GM19467 (cell line): ENCODE results near the gene TMCO4.

ENCODE experiments used
- ATAC-seq: cut with Tn5 transposase; IDR thresholded peaks from one replicate; pipeline ENCODE4 v1.9.1; 2021; ENCODE audit warnings: mild to moderate bottlenecking, moderate library complexity; ENCODE audit not compliant: unreplicated experiment

The TMCO4 gene

DNA sequence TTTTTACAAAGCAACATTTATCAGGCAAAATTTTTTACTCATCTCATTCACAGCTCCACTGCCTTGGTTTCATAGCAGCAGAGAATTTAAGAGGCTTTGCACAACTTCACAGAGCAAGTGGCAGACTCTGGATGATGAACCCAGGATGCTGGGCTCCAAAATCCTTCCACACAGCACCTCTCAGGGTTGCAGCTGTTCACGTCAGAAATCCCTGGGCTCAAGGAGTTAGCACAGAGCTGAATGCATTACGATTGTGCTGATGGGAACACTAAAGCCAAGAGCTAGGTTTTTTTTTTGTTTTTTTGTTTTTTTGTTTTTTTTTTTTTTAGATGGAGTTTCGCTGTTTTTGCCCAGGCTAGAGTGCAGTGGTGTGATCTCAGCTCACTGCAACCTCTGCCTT is 137.4 kb downstream of the TMCO4 start:
- ATAC-seq, result no peak

DNA sequence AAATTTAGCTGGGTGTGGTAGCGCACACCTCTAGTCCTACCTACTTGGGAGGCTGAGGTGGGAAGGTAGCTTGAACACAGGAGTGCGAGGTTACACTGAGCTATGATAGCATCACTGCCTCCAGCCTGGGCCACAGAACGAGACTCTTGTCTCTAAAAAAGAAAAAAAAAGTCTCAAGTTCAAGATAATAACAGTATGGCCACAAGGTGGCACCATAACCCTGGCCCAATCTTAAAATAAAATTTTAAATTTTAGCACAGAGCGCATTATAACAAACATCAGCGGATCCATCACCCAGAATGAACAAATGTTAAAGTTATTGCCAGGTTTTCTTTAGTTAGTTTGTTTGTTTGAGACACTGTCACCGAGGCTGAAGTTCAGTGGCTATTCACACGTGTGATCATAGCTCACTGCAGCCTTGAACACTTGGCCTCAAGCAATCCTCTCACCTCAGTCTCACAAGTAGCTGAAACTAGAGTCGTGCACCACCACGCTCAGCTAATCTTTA is 137.9 kb downstream of the TMCO4 start:
- ATAC-seq, result no peak

DNA sequence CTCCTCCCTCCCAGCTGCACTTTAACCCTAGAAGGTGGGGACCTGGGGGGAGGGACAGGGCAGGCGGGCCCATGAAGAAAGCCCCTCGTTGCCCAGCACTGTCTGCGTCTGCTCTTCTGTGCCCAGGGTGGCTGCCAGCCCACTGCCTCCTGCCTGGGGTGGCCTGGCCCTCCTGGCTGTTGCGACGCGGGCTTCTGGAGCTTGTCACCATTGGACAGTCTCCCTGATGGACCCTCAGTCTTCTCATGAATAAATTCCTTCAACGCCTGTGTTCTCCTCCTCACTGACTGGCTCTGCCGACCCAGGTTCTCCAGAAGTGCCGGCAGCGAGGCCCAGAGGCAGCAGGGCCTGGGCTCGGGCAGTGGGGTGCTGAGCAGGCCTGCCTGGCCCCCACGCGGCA is 141.5 kb downstream of the TMCO4 start:
- no peak for ATAC-seq

DNA sequence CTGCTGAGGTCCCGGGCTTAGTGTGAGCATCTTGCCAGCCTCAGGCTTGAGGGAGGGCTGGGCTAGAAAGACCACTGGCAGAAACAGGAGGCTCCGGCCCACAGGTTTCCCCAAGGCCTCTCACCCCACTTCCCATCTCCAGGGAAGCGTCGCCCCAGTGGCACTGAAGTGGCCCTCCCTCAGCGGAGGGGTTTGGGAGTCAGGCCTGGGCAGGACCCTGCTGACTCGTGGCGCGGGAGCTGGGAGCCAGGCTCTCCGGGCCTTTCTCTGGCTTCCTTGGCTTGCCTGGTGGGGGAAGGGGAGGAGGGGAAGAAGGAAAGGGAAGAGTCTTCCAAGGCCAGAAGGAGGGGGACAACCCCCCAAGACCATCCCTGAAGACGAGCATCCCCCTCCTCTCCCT is 142.2 kb downstream of the TMCO4 start:
- ATAC-seq, result no peak

DNA sequence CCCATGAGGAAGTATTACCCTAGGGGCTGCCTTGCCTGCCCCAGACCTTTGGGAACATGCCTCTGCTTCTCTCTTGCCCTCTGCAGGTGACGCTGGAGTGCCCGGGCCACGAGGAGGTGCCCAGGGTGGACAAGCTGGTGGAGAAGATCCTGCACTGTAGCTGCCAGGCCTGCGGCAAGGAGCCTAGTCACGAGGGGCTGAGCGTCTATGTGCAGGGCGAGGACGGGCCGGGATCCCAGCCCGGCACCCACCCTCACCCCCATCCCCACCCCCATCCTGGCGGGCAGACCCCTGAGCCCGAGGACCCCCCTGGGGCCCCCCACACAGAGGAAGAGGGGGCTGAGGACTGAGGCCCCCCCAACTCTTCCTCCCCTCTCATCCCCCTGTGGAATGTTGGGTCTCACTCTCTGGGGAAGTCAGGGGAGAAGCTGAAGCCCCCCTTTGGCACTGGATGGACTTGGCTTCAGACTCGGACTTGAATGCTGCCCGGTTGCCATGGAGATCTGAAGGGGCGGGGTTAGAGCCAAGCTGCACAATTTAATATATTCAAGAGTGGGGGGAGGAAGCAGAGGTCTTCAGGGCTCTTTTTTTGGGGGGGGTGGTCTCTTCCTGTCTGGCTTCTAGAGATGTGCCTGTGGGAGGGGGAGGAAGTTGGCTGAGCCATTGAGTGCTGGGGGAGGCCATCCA is 142.8 kb downstream of the TMCO4 start:
- ATAC-seq, result no peak

DNA sequence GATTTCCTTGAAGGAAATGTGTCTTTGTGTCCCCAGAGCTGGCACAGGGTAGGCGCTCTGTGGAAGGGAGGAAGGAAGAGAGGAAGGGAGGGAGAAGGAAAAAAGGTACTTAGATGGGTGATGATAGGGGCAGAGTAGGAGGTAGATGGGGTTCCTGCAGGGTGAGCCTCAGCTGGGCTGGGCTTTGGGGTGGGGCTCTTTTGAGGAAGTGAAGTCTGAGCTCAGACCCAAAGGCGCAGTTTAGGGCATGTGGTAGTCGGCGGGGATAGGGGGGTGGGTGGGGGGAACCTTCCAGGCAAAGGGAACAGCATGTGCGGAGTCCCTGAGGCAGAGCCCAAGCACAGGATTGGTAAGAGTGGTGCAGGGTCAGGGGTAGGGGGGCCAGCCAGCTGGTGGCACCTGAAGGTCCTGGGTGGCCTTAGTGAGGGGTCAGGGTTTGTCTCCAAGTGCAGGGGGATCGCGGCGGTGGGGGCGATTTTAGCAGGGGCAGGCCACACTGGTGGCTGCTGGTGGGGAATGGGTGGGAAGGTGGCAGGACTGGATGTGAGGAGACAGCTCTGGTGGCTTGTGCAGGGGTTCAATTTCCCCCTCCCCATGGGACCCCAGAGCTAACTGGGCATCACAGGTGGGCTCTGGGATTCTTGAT is 143.5 kb downstream of the TMCO4 start:
- no peak for ATAC-seq

DNA sequence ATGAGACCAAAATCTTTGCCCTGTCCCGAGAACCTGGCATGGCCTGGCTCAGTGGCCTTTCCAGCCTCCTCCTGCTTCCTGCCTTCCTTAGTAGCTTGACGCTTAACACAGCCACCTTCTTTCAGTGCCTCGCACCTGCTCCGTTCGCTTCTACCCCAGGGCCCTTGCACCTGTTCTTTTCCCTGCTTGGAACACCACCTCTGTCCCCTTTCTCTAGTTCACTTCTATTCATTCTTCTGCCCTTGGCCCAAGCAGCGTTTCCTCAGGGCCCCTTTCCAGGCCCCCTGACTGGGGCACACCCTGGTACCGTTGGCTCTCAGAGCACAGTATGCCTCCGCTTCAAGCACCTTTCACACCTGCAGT is 144.0 kb downstream of the TMCO4 start:
- ATAC-seq, result no peak

DNA sequence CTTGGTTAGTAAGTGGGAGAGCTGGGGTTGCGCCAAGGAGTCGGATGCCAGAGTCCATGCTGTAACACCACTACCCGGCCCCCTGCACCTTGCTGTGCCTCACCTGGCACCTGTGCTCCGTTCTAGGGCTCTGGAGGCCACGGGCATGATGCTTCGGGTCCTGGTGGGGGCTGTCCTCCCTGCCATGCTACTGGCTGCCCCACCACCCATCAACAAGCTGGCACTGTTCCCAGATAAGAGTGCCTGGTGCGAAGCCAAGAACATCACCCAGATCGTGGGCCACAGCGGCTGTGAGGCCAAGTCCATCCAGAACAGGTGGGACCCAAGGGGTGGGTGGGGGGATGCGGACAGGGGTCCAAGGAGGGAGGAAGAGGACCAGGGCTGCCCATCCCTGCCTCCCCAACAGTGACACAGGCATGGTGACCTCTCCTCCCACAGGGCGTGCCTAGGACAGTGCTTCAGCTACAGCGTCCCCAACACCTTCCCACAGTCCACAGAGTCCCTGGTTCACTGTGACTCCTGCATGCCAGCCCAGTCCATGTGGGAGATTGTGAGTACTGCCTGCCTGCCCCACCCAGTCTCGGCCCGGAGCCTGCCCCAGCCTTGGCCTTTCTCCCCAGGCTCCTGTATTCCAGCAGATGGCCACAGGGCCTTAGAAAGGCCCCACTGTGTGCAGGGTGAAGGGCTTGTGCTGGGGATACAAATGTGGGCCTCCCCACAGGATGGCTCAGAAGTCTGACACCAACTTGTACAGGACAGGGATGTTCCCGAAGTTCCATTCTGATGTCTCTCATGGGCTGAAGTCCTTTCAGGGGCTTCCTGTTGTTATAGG is 144.6 kb downstream of the TMCO4 start:
- no peak for ATAC-seq

DNA sequence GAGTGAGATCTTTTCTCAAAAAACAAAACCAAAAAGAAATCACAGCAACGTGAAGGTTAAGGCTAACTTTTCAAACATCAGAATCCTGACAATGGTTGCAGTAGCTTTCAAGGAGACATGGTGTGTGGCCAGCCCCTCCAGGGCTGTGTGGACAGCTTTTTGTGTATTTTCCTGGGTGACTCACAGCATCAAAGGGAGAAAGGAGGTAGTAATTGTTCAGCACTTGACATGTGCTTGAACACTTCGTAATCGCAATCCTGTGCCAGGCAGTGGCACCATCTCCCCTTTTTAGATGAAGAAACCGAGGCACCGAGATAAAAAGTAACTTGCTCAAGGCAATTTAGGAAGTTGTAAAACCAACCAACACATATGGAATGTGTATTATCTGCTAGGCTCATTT is 145.3 kb downstream of the TMCO4 start:
- ATAC-seq, result no peak

DNA sequence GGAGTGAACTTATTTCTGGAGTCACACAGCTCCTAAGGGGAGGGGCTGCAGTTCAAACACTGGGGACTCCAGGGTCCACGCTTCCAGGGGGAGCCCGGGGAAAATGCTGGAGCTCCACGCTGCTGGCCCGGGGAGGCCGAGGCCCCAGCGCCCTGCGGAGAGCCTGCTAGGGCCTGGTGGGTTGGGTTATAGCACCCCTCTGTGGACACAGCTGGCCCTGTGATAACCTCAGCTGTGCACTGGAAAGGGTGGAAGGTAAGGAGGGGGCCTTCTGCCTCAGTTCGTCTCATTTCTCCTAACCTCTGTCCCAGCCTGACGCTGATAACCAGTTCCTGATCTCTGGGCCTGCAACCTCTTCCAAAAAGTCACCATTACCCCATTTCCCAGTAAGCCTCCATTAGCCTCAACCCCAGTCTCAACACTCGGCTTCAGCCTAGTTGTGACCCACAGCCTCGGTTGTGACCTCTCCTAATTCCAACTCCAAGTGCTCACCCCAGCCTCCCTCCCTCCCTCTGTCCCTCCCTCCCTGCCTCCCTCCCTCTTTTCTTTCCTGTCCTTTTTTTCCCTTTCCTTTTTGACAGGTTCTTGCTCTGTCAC is 148.5 kb downstream of the TMCO4 start:
- ATAC-seq, result no peak

DNA sequence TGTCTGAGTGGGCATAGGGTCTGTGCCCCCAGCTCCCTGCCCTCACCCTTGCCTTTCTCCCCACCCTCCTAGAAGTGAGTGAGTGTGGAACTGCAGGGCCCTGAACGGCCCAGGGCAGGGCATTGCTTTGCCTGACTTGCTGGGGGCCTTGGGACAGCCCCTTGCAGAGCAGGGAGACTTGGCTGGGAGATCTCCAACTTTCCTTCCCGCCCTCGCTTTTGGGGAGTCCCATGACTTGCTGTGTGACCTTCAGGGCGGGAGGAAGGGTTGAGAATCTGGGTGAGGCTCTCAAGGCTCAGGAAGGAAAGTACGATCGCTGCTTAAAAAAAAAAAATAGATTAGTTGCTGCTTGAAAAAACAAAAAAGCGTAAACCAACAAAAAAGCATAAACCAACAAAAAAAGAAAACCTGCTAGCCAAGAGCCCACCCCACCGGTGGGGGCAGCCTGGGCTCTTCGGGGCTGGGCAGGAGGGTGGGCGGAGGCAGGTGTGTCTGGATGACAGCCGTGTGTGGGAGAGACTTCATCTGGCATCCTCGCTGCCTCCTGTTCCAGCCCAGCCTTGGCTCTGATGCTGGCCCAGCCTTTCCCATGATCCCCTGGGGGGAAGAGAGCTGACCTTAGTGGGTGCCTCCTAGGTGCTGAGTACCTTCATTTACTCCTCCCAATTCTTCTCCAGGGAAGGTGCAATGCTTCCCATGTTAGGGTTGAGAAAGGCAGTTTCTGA is 149.1 kb downstream of the TMCO4 start:
- no peak for ATAC-seq

DNA sequence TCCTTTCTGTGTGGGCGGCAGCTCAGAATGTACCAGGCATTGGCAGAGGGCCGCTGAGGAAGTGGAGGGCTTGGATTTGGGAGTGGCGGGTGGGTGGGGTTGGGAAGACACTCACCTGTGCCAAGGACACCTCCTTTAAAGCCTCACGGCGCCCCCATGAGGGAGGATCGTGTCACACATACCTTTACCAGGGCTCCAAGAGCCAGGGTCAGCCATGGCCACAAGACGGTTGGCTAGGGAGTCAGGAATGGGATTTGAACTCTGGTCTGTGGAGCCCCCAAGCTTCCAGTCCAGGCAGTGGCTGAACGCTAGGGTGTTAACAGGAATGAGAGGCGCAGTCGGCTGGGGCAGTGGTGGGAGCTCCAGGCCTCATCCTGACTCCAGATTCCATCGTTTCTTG is 151.0 kb downstream of the TMCO4 start:
- no peak for ATAC-seq

DNA sequence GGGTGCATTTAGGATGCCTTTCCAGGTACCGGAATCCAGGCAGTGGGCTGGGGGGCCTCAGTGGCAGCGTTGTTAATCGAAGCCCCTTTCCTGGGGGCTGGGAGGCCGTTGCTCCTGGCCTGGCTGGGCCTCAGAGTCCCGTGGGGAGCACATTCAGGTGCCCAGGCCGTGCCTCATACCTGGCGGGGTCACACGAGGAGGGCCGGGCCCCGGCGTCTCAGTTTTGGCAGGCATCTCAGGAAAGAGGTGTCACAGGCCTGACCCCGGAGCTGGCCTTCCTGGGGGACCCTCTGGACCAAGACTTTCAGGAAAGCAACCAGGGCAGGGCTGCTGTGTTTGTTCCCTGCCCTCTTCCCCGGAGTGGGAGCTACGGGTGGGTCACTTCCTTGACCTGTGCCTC is 151.5 kb downstream of the TMCO4 start:
- ATAC-seq, result no peak

DNA sequence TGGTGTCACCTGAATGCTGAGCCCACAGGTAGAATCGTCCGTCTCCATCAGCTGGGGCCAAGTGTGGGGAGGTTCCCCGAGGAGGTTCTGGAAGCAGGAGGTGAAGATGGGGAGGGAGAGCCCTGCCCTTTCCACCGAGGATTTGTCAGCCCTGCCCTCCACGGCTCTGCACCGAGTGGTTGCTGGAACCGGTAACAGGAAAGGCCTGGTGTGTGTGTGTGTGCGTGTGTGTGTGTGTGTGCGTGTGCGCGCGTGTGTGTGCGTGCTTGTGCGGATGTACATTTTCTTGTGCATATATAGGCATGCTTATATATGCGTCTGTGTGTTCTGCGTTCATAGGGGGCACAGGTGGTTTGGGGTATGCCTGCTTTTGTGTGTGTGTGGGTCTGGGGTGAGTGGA is 152.1 kb downstream of the TMCO4 start:
- ATAC-seq, result no peak

DNA sequence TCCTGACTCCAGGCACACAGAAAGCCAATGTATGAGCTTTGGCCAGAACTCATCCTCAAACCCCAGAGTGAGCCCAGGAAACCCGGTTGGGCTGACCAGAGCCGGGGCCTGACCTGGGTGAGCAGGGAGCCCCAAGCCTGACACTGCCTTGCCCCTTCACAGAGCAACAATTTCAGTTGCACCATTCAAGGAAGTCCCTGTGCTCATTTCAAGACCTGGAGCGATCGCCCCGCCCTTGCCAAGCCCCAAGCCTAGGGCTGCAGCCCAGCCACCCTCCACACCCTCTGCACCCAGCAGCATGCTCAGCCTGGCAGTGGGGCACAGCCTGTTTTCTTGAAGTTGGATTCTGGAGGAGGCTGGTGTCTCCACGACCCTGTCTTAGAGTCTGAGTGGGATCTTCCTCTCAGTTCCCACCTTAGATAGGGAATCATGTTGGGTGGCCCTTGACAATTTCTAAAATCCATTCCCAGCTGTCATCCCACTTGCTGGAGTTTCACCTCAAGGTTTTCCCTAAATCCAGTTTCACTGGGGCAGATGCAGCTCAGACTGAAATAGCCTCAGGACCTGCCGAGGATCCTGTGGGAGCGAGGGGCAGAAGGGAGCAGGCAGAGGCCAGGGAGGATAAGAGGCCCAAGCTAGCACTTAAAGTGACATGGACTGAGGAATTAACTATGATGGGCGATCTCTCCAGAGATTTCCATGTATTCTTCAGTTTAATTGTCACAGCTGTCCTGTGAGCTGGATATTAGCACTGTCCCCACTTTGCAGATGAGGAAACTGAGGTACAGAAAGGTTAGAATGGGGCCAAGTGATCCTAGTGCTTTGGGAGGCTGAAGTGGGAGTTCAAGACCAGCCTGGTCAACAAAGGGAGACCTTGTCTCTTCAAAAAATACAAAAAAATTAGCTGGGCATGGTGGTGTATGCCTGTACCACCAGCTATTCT is 153.1 kb downstream of the TMCO4 start:
- ATAC-seq, result no peak

DNA sequence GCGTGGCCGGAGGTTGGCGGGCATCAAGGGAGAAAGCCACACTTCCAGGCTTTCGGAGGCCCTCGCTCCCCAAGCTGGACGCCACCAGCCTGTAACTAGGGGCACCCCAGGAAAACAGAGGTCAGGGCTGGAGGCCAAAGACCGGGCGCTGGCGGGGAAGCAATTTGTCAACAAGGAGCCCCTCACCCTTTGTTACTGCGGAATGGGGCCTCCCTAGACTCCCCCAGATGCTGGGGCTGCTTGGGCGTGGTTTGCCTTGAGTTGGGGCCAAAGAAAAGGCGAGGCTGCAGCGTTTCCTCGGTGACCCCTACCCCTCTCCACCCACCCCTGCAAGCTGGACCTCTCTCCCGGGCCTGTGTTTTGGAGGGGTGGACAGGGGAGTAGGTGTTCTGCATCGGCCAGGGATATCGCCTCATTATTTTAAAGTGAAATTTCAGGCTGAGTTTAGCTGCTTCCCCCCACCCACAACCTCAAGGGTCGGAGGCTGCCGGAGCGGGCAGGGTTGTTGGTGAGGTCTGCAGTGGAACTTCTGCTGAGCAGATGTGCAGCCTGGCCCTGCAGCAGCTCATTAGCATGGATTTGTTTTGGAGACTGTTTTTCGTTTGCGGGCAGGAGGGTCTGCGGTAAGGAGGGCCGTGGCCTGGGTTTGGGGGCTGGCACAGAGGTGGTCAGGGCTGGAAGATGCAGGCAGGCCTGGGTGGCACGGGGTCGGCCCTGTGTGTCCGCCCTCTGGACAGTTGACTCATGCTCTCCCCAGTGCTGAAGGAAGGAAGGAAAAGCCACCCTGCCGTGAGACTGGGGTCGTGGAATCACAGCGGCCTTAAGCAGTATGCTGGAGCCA is 154.1 kb downstream of the TMCO4 start:
- no peak for ATAC-seq

DNA sequence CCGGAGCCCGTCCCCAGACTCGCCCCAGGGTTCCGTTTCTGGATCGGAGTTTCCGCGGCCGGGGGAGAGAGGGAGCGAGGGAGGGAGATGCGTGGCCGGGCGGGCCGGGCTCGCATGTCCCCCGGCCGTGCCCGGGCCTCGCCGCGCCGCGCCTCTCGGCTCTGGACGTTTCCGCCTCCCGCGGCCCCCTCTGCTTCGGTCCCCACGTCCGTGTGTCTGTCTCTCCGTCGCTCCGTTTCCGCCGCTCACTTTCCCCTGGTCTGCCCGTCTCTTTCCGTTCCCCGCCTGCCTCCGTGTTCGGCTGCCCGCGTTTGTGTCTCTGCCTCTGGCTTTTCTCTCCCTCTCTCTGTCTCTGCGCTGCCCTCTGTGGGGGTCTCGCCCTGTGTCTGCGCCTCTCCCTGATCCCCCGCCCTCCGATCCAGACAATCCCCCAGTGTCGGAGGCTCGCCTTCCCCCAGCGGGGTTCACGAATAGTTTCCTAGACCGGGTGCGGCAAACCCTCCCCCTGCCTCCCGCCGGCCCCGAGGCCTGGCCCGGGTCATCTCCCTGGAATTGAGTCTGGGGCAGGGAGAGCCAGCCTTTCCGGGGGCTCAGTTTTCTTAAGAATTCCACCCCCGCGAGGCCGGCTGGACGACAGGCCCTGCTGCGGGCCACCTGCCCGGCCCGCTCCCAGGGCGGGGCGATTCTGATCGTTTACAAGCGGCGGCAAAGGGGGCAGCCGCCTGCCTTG is 154.9 kb downstream of the TMCO4 start:
- ATAC-seq, result no peak

DNA sequence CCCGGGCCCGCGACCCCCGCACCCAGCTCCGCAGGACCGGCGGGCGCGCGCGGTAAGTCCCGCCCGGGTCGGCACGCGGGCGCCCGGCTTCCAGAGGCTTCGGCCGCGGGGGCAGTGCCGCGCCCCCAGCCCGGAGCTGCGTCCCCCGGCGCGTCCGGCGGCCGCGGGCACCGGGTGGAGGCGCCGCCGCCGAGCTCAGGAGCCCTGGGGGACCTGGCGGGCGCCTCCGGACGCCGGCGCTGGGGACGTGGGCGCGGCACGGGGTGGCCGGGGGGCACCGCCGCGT is 155.4 kb downstream of the TMCO4 start:
- ATAC-seq, result no peak
